ENCODE measurements around the gene LAD1.

LAD1 gene

GRCh38 chr1:201334325-201335173 is 64.6 kb downstream of the LAD1 start:
- WGBS, 2 experiments (ENCODE audit: insufficient coverage in 2 of 2) = 85 to 89% methylated on average over 4 to 10 of the region's 11 CpGs
- no peaks in the 10 kb centered on the region for H3K4me1 ChIP-seq (ENCODE audit: control insufficient read depth, insufficient read depth, low read length, poor library complexity, severe bottlenecking)

GRCh38 chr1:201332616-201333335 is 66.3 kb downstream of the LAD1 start:
- Histone ChIP-seq H3K9me3 (ENCODE audit: control insufficient read depth, low read length) (no peaks in the 10 kb centered on the region), H3K4me1 (ENCODE audit: control insufficient read depth, insufficient read depth, low read length, poor library complexity, severe bottlenecking) (no peaks in the 10 kb centered on the region), H3K4me3 (ENCODE audit: extremely low read depth, insufficient read depth, low read length, poor library complexity, severe bottlenecking) (no peak overlapping the region), H3K27ac (ENCODE audit: low read depth, low read length, severe bottlenecking) (no peak overlapping the region), H3K36me3 (ENCODE audit: control insufficient read depth, insufficient read depth, low read length) (no peaks in the 10 kb centered on the region)
- 89 to 100% methylated on average over 6 to 7 of the region's 10 CpGs for WGBS, 2 experiments (ENCODE audit: insufficient coverage in 2 of 2)

More at GRCh38 chr1:201334325-201335173, 64.6 kb downstream of the LAD1 start:
- no peaks in the 10 kb centered on the region for H3K36me3 ChIP-seq (ENCODE audit: control insufficient read depth, insufficient read depth, low read length)
- H3K4me3 ChIP-seq (ENCODE audit: extremely low read depth, insufficient read depth, low read length, poor library complexity, severe bottlenecking) = no peak overlapping the region
- H3K27ac ChIP-seq (ENCODE audit: low read depth, low read length, severe bottlenecking) = no peak overlapping the region
- H3K9me3 ChIP-seq (ENCODE audit: control insufficient read depth, low read length) = no peaks in the 10 kb centered on the region

- no peak overlapping the region for H3K27ac ChIP-seq (ENCODE audit: low read depth, low read length, severe bottlenecking)
- no peak overlapping the region for H3K4me3 ChIP-seq (ENCODE audit: extremely low read depth, insufficient read depth, low read length, poor library complexity, severe bottlenecking)
- no peaks in the 10 kb centered on the region for H3K9me3 ChIP-seq (ENCODE audit: control insufficient read depth, low read length)
- no peaks in the 10 kb centered on the region for H3K4me1 ChIP-seq (ENCODE audit: control insufficient read depth, insufficient read depth, low read length, poor library complexity, severe bottlenecking)
- no peaks in the 10 kb centered on the region for H3K36me3 ChIP-seq (ENCODE audit: control insufficient read depth, insufficient read depth, low read length)
- WGBS, 2 experiments (ENCODE audit: insufficient coverage in 2 of 2) = 92 to 97% methylated on average over 6 to 7 of the region's 8 CpGs
These were observed 67.1 kb downstream of the LAD1 start for GRCh38 chr1:201332021-201332420.

GRCh38 chr1:201331166-201331565 is 68.0 kb downstream of the LAD1 start:
- Histone ChIP-seq H3K27ac (ENCODE audit: low read depth, low read length, severe bottlenecking) (no peak overlapping the region), H3K4me1 (ENCODE audit: control insufficient read depth, insufficient read depth, low read length, poor library complexity, severe bottlenecking) (no peaks in the 10 kb centered on the region), H3K36me3 (ENCODE audit: control insufficient read depth, insufficient read depth, low read length) (no peaks in the 10 kb centered on the region), H3K9me3 (ENCODE audit: control insufficient read depth, low read length) (no peaks in the 10 kb centered on the region), H3K4me3 (ENCODE audit: extremely low read depth, insufficient read depth, low read length, poor library complexity, severe bottlenecking) (no peak overlapping the region)
- 84 to 92% methylated on average over 3 to 5 of the region's 7 CpGs for whole genome bisulfite sequencing, 2 experiments (ENCODE audit: insufficient coverage in 2 of 2)

All from mesodermal cell (in vitro differentiated cells).